KMS-11 (cell line): ENCODE data around the gene PURB.

Experiments
- H2AFZ ChIP-seq: fragments of 200-600 bp; sonication (generic); 2 replicates; pipeline ENCODE4 v1.6.1; 2016; ENCODE audit warnings: antibody characterized with exemption, mixed run types, low read depth
- H3K27ac ChIP-seq: fragments of 200-600 bp; sonication (generic); 2 replicates; pipeline ENCODE4 v1.6.1; 2016; ENCODE audit warnings: mild to moderate bottlenecking, mixed run types
- H3K27me3 ChIP-seq: fragments of 200-600 bp; sonication (generic); 2 replicates; pipeline ENCODE4 v1.6.1; 2017; ENCODE audit warnings: mild to moderate bottlenecking, low read depth, mixed run types, moderate library complexity; ENCODE audit not compliant: insufficient read depth
- H3K36me3 ChIP-seq: fragments of 200-600 bp; sonication (generic); 2 replicates; pipeline ENCODE4 v1.6.1; 2017; ENCODE audit warnings: mild to moderate bottlenecking, mixed run types; ENCODE audit not compliant: insufficient read depth
- H3K4me1 ChIP-seq: fragments of 200-600 bp; sonication (generic); 2 replicates; pipeline ENCODE4 v1.6.1; 2016; ENCODE audit warnings: mild to moderate bottlenecking, low read depth, mixed run types; ENCODE audit not compliant: poor library complexity, severe bottlenecking
- H3K4me2 ChIP-seq: fragments of 200-600 bp; sonication (generic); 2 replicates; pipeline ENCODE4 v1.7.0; 2016; ENCODE audit warnings: mild to moderate bottlenecking, mixed run types
- H3K4me3 ChIP-seq: fragments of 200-600 bp; sonication (generic); IDR thresholded peaks from 2 replicates; pipeline ENCODE4 v1.6.1; 2017; ENCODE audit warnings: low read depth, low read length, mixed read lengths; ENCODE audit not compliant: insufficient read depth
- H3K79me2 ChIP-seq: fragments of 200-600 bp; sonication (generic); 2 replicates; pipeline ENCODE4 v1.6.1; 2016; ENCODE audit warnings: low read depth, mixed run types; ENCODE audit not compliant: insufficient read depth
- H3K9ac ChIP-seq: fragments of 200-600 bp; sonication (generic); 2 replicates; pipeline ENCODE4 v1.6.1; 2016; ENCODE audit warnings: mild to moderate bottlenecking, mixed run types
- H4K20me1 ChIP-seq: fragments of 200-600 bp; sonication (generic); 2 replicates; pipeline ENCODE4 v1.6.1; 2016; ENCODE audit warnings: mild to moderate bottlenecking, mixed run types; ENCODE audit not compliant: insufficient read depth
- TF ChIP-seq, protein P1 (sequence below): fragments of 200-600 bp; sonication (generic); conservative IDR thresholded peaks from 2 replicates; pipeline ENCODE4 v1.6.1; 2017; ENCODE audit warnings: low read depth, mild to moderate bottlenecking, antibody characterized with exemption, low read length, moderate library complexity, mixed read lengths

The PURB gene

DNA sequence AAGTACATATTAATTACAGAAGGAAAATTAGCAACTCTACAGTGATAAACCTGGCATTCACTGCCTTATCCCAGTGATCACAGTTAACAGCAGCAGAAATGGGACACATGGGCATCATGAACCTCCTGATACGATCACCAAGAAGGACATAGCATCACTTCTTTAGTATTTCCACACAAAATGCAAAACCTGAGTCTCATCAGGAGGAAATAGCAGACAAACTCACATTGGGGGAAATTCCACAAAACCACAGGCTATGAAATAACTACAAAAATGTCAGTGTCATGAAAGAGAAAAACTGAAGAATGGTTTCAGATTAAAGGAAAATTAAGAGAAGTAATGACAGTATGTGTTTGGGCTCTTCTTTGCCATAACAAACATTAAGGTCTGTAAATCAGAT, 12.0 kb upstream of the PURB start:
- no peaks in the 10 kb centered on the region for H3K36me3 ChIP-seq
- H4K20me1 ChIP-seq = no peaks in the 10 kb centered on the region
- H3K4me1 ChIP-seq = no peaks in the 10 kb centered on the region
- H3K4me2 ChIP-seq = no peak overlapping the region
- H3K27me3 ChIP-seq = no peaks in the 10 kb centered on the region
- H3K4me3 ChIP-seq = no peak overlapping the region
- no peak overlapping the region for H3K9ac ChIP-seq
- H3K27ac ChIP-seq = no peak overlapping the region
- TF ChIP-seq, protein P1, sequence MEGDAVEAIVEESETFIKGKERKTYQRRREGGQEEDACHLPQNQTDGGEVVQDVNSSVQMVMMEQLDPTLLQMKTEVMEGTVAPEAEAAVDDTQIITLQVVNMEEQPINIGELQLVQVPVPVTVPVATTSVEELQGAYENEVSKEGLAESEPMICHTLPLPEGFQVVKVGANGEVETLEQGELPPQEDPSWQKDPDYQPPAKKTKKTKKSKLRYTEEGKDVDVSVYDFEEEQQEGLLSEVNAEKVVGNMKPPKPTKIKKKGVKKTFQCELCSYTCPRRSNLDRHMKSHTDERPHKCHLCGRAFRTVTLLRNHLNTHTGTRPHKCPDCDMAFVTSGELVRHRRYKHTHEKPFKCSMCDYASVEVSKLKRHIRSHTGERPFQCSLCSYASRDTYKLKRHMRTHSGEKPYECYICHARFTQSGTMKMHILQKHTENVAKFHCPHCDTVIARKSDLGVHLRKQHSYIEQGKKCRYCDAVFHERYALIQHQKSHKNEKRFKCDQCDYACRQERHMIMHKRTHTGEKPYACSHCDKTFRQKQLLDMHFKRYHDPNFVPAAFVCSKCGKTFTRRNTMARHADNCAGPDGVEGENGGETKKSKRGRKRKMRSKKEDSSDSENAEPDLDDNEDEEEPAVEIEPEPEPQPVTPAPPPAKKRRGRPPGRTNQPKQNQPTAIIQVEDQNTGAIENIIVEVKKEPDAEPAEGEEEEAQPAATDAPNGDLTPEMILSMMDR = no peak
- no peak overlapping the region for H2AFZ ChIP-seq
- H3K79me2 ChIP-seq = no peaks in the 10 kb centered on the region

DNA sequence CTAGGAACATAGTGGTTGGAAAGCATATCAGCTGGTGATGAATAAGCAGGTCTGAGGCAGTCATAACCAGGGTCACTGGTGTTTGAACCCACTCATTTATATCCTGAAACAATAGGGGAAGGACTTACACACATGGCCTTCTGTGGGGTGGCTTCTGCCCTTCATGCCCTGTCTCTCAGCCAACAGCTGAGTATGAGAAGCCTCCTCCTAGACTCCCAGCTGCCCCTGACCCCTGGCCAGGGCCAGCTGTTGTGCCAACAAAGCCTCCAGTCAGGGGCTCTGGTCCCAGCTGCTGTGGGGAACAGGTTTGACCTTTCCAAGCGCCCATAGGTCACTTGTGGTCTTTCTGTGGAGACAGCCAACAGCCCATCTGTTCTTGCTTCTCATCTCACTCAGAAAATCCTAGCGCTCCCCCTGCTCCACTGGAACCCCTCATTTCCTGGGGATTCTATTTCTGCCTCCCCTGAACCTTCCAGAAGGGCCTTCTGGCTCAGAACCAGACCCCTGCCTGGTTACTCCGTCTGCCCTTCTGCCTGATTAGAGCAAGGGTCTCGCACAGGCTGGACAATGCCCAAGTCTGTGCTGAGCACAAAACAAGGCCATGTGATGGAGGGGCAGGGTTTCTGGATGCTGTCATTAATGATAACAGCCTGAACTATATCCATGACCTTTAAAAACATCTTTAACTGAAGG, 9.7 kb upstream of the PURB start:
- TF ChIP-seq, protein P1 = no peak
- Histone ChIP-seq H3K79me2 (no peaks in the 10 kb centered on the region), H3K27me3 (no peaks in the 10 kb centered on the region), H3K9ac (no peak overlapping the region), H3K4me3 (no peak overlapping the region), H3K4me2 (no peak overlapping the region), H3K36me3 (no peaks in the 10 kb centered on the region), H3K4me1 (no peaks in the 10 kb centered on the region), H3K27ac (no peak overlapping the region), H4K20me1 (no peaks in the 10 kb centered on the region), H2AFZ (no peak overlapping the region)

DNA sequence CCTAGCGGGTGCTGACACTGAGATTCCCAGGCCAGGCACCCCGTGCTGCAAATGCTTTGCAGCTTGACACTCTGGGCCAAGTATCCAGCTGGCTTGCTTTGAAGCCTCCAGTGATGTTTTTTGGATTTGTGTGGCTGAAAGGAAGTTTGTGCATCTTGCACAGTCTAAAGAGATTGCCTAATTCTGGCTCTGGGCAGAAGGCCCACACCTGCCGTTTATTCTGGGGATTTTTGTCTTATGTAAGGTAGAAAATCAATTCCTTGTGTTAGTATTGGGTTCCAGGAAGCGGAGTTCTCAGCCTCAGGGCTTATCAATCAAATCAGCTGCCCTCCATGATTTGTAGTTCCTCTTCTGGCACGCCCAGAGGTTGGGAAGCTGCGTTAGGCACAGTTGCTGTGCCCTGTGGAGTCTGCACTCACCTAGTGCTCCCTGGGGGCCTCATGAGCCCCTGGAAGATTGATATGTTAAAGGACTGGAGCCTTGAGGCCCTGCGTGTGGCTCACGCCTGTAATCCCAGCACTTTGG, 8.4 kb upstream of the PURB start:
- TF ChIP-seq, protein P1 = no peak
- H3K4me2 ChIP-seq = no peak overlapping the region
- H3K9ac ChIP-seq = no peak overlapping the region
- H3K79me2 ChIP-seq = no peaks in the 10 kb centered on the region
- H3K4me3 ChIP-seq = no peak overlapping the region
- no peaks in the 10 kb centered on the region for H3K4me1 ChIP-seq
- no peaks in the 10 kb centered on the region for H3K27me3 ChIP-seq
- no peak overlapping the region for H3K27ac ChIP-seq
- H2AFZ ChIP-seq = no peak overlapping the region
- no peaks in the 10 kb centered on the region for H4K20me1 ChIP-seq
- H3K36me3 ChIP-seq = no peaks in the 10 kb centered on the region

GRCh38 chr7:44891791-44892190, 6.5 kb upstream of the PURB start:
- no peak overlapping the region for H3K4me3 ChIP-seq
- H3K4me1 ChIP-seq = peaks cover 5% of the 10 kb centered on the region
- no peaks in the 10 kb centered on the region for H4K20me1 ChIP-seq
- H3K79me2 ChIP-seq = no peaks in the 10 kb centered on the region
- H3K27me3 ChIP-seq = no peaks in the 10 kb centered on the region
- no peak overlapping the region for H2AFZ ChIP-seq
- H3K4me2 ChIP-seq = no peak overlapping the region
- H3K27ac ChIP-seq = no peak overlapping the region
- no peak overlapping the region for H3K9ac ChIP-seq
- no peaks in the 10 kb centered on the region for H3K36me3 ChIP-seq
- TF ChIP-seq, protein P1 = no peak
